ENCODE data around the gene FN3K. TPM values are rescaled to one million over a fixed set of nuclear protein-coding genes. Genes with fewer than 3 reads are reported as not detected.

FN3K gene
- total and polyA plus RNA-seq, 2 donors (not counting 3 experiments of a cell fraction or from before 2014, with no cell fraction given) = 2.0 to 12.0 TPM

DNA sequence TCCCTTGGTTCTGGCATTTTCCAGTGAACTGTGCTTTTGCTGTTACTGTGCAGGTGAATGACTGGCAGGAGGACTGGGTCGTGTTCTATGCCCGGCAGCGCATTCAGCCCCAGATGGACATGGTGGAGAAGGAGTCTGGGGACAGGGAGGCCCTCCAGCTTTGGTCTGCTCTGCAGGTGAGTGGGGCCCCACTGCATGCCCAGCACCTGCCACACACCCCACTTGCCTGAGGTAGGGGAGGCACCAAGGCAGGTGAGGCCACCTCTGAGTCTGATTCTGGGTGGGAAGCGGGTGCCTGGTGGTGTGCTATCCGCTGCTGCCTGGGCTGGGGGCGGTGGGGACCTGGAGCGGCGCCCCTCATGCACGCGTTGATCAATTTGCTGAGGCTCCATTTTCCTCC, 9.0 kb upstream of the FN3K start:
- H2AFZ ChIP-seq (ENCODE audit: low read depth, low read length) = no peak overlapping the region
- no peaks in the 10 kb centered on the region for H3K27me3 ChIP-seq (ENCODE audit: control insufficient read depth in 2 of 2, insufficient read depth in 2 of 2, low read length in 2 of 2)
- H3K4me1 ChIP-seq (ENCODE audit: control insufficient read depth, extremely low read depth, insufficient read depth, low read length) = no peaks in the 10 kb centered on the region
- no peak for DNase-seq (ENCODE audit: low read depth, low spot score)
- no peak overlapping the region for H3K4me3 ChIP-seq (replicated peaks in 1 of 3; ENCODE audit: insufficient read depth in 1 of 3, low read depth in 1 of 3, low read length in 3 of 3)
- POLR2A ChIA-PET = no interaction called here
- no TSS peak for BruUV-seq (replicated peaks)
- intact Hi-C loops (cut with micrococcal nuclease) = no loop called here
- TF ChIP-seq EZH2 (IDR thresholded peaks at IDR 0.05; ENCODE audit: borderline replicate concordance, low read depth, low read length, severe bottlenecking) (no peak), JUN (IDR thresholded peaks at IDR 0.05; ENCODE audit: borderline replicate concordance, insufficient read depth, insufficient read length, low read depth) (no peak), MYC (IDR thresholded peaks at IDR 0.05; ENCODE audit: low read depth, low read length) (no peak), CTCF (IDR thresholded peaks at IDR 0.05; ENCODE audit: extremely low read depth in 1 of 2, insufficient read depth in 1 of 2, low read depth in 1 of 2, low read length in 2 of 2) (no peak), GATA2 (IDR thresholded peaks at IDR 0.05; ENCODE audit: insufficient read depth, insufficient read length, low read depth, low read length) (no peak), FOS (IDR thresholded peaks at IDR 0.05; ENCODE audit: borderline replicate concordance, insufficient read depth, low read length) (no peak), POLR2A (IDR thresholded peaks at IDR 0.05; ENCODE audit: low read depth, low read length) (no peak), POLR2AphosphoS5 (IDR thresholded peaks at IDR 0.05; ENCODE audit: insufficient read depth, low read depth, low read length) (no peak)
- TF ChIP-seq, protein P1, sequence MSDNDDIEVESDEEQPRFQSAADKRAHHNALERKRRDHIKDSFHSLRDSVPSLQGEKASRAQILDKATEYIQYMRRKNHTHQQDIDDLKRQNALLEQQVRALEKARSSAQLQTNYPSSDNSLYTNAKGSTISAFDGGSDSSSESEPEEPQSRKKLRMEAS (IDR thresholded peaks at IDR 0.05; ENCODE audit: insufficient read depth, insufficient read length) = no peak
- H3K4me2 ChIP-seq (ENCODE audit: insufficient read depth, low read length) = no peak overlapping the region
- no peaks in the 10 kb centered on the region for H3K79me2 ChIP-seq (ENCODE audit: control insufficient read depth, insufficient read depth, low read length)
- H3K9ac ChIP-seq (replicated peaks; ENCODE audit: extremely low read depth, insufficient read depth, low read length) = no peak overlapping the region
- no peaks in the 10 kb centered on the region for H3K9me1 ChIP-seq (replicated peaks; ENCODE audit: control insufficient read depth, extremely low read depth, insufficient read depth, low read length)
- CTCF ChIA-PET = interaction anchor here (1.2 kb wide), 1 partner anchor 10 kb away, joined by 4 read pairs; the partner anchor contains the start of gene FN3KRP
- H4K20me1 ChIP-seq (replicated peaks; ENCODE audit: control insufficient read depth, extremely low read depth, insufficient read depth, low read length) = no peaks in the 10 kb centered on the region
- H3K36me3 ChIP-seq (ENCODE audit: control insufficient read depth in 2 of 2, extremely low read depth in 1 of 2, insufficient read depth in 2 of 2, low read length in 2 of 2) = peaks cover 2 to 9% of the 10 kb centered on the region in 2 experiments
- FAIRE-seq = no peak
- H3K9me3 ChIP-seq (replicated peaks; ENCODE audit: control insufficient read depth, insufficient read depth, low read length) = no peaks in the 10 kb centered on the region
- no peak overlapping the region for H3K27ac ChIP-seq (ENCODE audit: insufficient read depth, low read depth, low read length)
- dilution Hi-C loops (cut with MboI; ENCODE audit: extremely low pct_ligation_motif_present, low sequenced_read_pairs) = no loop called here
